ENCODE measurements around the gene PELI1.

DNA sequence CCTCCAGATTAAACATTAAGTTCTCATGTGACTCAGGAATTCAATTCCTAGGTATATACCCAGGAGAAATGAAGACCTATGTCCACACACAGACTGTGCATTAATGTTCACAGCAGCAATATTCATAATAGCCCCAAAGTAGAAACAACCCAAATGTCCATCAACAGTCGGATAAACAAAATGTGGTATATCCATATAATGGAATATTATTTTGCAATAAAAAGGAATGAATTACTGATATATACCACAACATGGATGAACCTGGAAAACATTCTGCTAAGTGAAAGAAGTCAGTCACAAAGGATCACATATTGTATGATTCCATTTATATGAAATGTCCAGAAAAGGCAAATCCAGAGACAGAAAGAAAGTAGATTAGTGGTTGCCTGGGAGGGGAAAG lies 20.5 kb downstream of the PELI1 start:
- TF ChIP-seq, protein P1, sequence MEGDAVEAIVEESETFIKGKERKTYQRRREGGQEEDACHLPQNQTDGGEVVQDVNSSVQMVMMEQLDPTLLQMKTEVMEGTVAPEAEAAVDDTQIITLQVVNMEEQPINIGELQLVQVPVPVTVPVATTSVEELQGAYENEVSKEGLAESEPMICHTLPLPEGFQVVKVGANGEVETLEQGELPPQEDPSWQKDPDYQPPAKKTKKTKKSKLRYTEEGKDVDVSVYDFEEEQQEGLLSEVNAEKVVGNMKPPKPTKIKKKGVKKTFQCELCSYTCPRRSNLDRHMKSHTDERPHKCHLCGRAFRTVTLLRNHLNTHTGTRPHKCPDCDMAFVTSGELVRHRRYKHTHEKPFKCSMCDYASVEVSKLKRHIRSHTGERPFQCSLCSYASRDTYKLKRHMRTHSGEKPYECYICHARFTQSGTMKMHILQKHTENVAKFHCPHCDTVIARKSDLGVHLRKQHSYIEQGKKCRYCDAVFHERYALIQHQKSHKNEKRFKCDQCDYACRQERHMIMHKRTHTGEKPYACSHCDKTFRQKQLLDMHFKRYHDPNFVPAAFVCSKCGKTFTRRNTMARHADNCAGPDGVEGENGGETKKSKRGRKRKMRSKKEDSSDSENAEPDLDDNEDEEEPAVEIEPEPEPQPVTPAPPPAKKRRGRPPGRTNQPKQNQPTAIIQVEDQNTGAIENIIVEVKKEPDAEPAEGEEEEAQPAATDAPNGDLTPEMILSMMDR (IDR thresholded peaks at IDR 0.05; ENCODE audit: poor library complexity, severe bottlenecking): no peak
- TF ChIP-seq REST (IDR thresholded peaks at IDR 0.05; ENCODE audit: borderline replicate concordance): no peak
- TF ChIP-seq POLR2AphosphoS5 (IDR thresholded peaks at IDR 0.05): no peak
- TF ChIP-seq EP300 (conservative IDR thresholded peaks at IDR 0.05; ENCODE audit: poor library complexity, severe bottlenecking): no peak

Measured in neural cell (in vitro differentiated cells).